GM23338 (cell line): ENCODE measurements around the gene MYO1E. TPM values are rescaled to one million over a fixed set of nuclear protein-coding genes. Genes with fewer than 3 reads are reported as not detected.

Source experiments
- ATAC-seq: fragments of 200-7000 bp; cut with Tn5 transposase; 3 replicates; pipeline ENCODE4 v1.9.1; 2020
- DNase-seq: peaks from one replicate; pipeline ENCODE4 v3.0.0-alpha.2; 2015; ENCODE audit warnings: low spot score
- H2AFZ ChIP-seq: fragments of 200-600 bp; sonication (generic); 2 replicates; pipeline ENCODE4 v1.8.0; 2016; ENCODE audit warnings: antibody characterized with exemption, mild to moderate bottlenecking, moderate library complexity
- H3F3A ChIP-seq: fragments of 200-600 bp; sonication (generic); replicated peaks from 2 replicates; pipeline ENCODE4 v1.8.0; 2017; ENCODE audit warnings: antibody characterized with exemption, mixed run types, low read depth
- H3K27ac ChIP-seq: fragments of 200-600 bp; sonication (generic); 2 replicates; pipeline ENCODE4 v1.6.1; 2016; ENCODE audit warnings: low read depth
- H3K27me3 ChIP-seq: fragments of 200-600 bp; sonication (generic); 2 replicates; pipeline ENCODE4 v1.8.0; 2016; ENCODE audit warnings: mild to moderate bottlenecking, mixed run types, moderate library complexity; ENCODE audit not compliant: insufficient read depth
- H3K36me3 ChIP-seq: fragments of 200-600 bp; sonication (generic); 2 replicates; pipeline ENCODE4 v1.8.0; 2016; ENCODE audit warnings: mild to moderate bottlenecking; ENCODE audit not compliant: insufficient read depth
- H3K4me1 ChIP-seq: fragments of 200-600 bp; sonication (generic); 2 replicates; pipeline ENCODE4 v1.8.0; 2016; ENCODE audit warnings: mild to moderate bottlenecking, moderate library complexity; ENCODE audit not compliant: insufficient read depth
- H3K4me2 ChIP-seq: fragments of 200-600 bp; sonication (generic); 2 replicates; pipeline ENCODE4 v1.7.1; 2017; ENCODE audit warnings: mixed run types
- H3K4me3 ChIP-seq: fragments of 200-600 bp; sonication (generic); 2 replicates; pipeline ENCODE4 v1.6.1; 2016; ENCODE audit warnings: mixed run types
- H3K79me2 ChIP-seq: fragments of 200-600 bp; sonication (generic); replicated peaks from 2 replicates; pipeline ENCODE4 v1.8.0; 2017; ENCODE audit warnings: mild to moderate bottlenecking; ENCODE audit not compliant: insufficient read depth
- H3K9me2 ChIP-seq: fragments of 200-600 bp; sonication (generic); 2 replicates; pipeline ENCODE4 v1.8.0; 2017; ENCODE audit not compliant: insufficient read depth
- H4K20me1 ChIP-seq: fragments of 200-600 bp; sonication (generic); replicated peaks from 2 replicates; pipeline ENCODE4 v1.8.0; 2017; ENCODE audit warnings: mild to moderate bottlenecking; ENCODE audit not compliant: insufficient read depth
- H3K27ac Mint-ChIP-seq: 2 replicates; pipeline ENCODE4 v1.8.0; 2020; ENCODE audit warnings: inconsistent platforms, mild to moderate bottlenecking, moderate library complexity, mixed read lengths
- H3K27me3 Mint-ChIP-seq: 3 replicates; pipeline ENCODE4 v1.8.0; 2022; ENCODE audit warnings: low read depth, mild to moderate bottlenecking, moderate library complexity, mixed read lengths, inconsistent platforms; ENCODE audit not compliant: insufficient read depth, poor library complexity
- H3K36me3 Mint-ChIP-seq: 3 replicates; pipeline ENCODE4 v1.8.0; 2021; ENCODE audit warnings: low read depth, mild to moderate bottlenecking, inconsistent platforms, moderate library complexity, mixed read lengths
- H3K4me1 Mint-ChIP-seq: 3 replicates; pipeline ENCODE4 v1.8.0; 2020; ENCODE audit warnings: mild to moderate bottlenecking, inconsistent platforms, mixed read lengths
- H3K4me3 Mint-ChIP-seq: 3 replicates; pipeline ENCODE4 v1.8.0; 2021; ENCODE audit warnings: moderate library complexity, mild to moderate bottlenecking, inconsistent platforms, mixed read lengths
- H3K9me3 Mint-ChIP-seq: 3 replicates; pipeline ENCODE4 v1.8.0; 2020; ENCODE audit warnings: moderate library complexity, mild to moderate bottlenecking, inconsistent platforms, mixed read lengths
- CTCF ChIP-seq, 2 experiments: fragments of 200-600 bp in 1 of 2; sonication (generic) in 1 of 2; conservative IDR thresholded peaks; 2 replicates each; pipeline versions ENCODE4 v1.5.1 to v1.6.1; 2016 to 2017; ENCODE audit warnings: antibody characterized with exemption in 2 of 2, low read depth in 2 of 2, mild to moderate bottlenecking in 2 of 2, moderate library complexity in 1 of 2
- JUNB ChIP-seq: IDR thresholded peaks from one replicate; pipeline ENCODE4 v1.6.1; 2016; ENCODE audit warnings: antibody characterized with exemption; ENCODE audit not compliant: unreplicated experiment
- POLR2AphosphoS5 ChIP-seq: IDR thresholded peaks from 2 replicates; pipeline ENCODE4 v1.6.1; 2016; ENCODE audit warnings: antibody characterized with exemption, low read depth
- ZNF331 ChIP-seq: fragments of 250-450 bp; sonication (Bioruptor Pico); IDR thresholded peaks from 2 replicates; pipeline ENCODE4 v1.5.0; 2020; ENCODE audit warnings: low read depth, mild to moderate bottlenecking, moderate library complexity
- polyA plus RNA-seq: library from polyadenylated mRNA; unstranded; fragments of >200 nt; fragmentation: Nextera tagmentation; extraction: Ambion mirVana; gene quantifications from 2 replicates; pipeline ENCODE4 v1.2.1, GENCODE V29; 2016
- total RNA-seq: library from RNA; depleted of rRNA; stranded (reverse); fragments of >200 nt; shearing (Covaris generic); gene quantifications from 2 replicates; pipeline ENCODE4 v1.2.3, GENCODE V29; 2014
- TF ChIP-seq, protein P1 (sequence below): fragments of 250-450 bp; sonication (Bioruptor Pico); IDR thresholded peaks from 2 replicates; pipeline ENCODE4 v1.5.0; 2020; ENCODE audit warnings: mild to moderate bottlenecking, moderate library complexity
- TF ChIP-seq, protein P2 (sequence below): IDR thresholded peaks from 2 replicates; pipeline ENCODE4 v1.6.1; 2016; ENCODE audit warnings: antibody characterized with exemption
- TF ChIP-seq, protein P3 (sequence below): IDR thresholded peaks from one replicate; pipeline ENCODE4 v1.6.1; 2018; ENCODE audit warnings: antibody characterized with exemption; ENCODE audit not compliant: unreplicated experiment

Gene MYO1E
- total and polyA plus RNA-seq, 2 experiments from 2014 or later: 68.3 to 131 TPM

- TF ChIP-seq, protein P1, sequence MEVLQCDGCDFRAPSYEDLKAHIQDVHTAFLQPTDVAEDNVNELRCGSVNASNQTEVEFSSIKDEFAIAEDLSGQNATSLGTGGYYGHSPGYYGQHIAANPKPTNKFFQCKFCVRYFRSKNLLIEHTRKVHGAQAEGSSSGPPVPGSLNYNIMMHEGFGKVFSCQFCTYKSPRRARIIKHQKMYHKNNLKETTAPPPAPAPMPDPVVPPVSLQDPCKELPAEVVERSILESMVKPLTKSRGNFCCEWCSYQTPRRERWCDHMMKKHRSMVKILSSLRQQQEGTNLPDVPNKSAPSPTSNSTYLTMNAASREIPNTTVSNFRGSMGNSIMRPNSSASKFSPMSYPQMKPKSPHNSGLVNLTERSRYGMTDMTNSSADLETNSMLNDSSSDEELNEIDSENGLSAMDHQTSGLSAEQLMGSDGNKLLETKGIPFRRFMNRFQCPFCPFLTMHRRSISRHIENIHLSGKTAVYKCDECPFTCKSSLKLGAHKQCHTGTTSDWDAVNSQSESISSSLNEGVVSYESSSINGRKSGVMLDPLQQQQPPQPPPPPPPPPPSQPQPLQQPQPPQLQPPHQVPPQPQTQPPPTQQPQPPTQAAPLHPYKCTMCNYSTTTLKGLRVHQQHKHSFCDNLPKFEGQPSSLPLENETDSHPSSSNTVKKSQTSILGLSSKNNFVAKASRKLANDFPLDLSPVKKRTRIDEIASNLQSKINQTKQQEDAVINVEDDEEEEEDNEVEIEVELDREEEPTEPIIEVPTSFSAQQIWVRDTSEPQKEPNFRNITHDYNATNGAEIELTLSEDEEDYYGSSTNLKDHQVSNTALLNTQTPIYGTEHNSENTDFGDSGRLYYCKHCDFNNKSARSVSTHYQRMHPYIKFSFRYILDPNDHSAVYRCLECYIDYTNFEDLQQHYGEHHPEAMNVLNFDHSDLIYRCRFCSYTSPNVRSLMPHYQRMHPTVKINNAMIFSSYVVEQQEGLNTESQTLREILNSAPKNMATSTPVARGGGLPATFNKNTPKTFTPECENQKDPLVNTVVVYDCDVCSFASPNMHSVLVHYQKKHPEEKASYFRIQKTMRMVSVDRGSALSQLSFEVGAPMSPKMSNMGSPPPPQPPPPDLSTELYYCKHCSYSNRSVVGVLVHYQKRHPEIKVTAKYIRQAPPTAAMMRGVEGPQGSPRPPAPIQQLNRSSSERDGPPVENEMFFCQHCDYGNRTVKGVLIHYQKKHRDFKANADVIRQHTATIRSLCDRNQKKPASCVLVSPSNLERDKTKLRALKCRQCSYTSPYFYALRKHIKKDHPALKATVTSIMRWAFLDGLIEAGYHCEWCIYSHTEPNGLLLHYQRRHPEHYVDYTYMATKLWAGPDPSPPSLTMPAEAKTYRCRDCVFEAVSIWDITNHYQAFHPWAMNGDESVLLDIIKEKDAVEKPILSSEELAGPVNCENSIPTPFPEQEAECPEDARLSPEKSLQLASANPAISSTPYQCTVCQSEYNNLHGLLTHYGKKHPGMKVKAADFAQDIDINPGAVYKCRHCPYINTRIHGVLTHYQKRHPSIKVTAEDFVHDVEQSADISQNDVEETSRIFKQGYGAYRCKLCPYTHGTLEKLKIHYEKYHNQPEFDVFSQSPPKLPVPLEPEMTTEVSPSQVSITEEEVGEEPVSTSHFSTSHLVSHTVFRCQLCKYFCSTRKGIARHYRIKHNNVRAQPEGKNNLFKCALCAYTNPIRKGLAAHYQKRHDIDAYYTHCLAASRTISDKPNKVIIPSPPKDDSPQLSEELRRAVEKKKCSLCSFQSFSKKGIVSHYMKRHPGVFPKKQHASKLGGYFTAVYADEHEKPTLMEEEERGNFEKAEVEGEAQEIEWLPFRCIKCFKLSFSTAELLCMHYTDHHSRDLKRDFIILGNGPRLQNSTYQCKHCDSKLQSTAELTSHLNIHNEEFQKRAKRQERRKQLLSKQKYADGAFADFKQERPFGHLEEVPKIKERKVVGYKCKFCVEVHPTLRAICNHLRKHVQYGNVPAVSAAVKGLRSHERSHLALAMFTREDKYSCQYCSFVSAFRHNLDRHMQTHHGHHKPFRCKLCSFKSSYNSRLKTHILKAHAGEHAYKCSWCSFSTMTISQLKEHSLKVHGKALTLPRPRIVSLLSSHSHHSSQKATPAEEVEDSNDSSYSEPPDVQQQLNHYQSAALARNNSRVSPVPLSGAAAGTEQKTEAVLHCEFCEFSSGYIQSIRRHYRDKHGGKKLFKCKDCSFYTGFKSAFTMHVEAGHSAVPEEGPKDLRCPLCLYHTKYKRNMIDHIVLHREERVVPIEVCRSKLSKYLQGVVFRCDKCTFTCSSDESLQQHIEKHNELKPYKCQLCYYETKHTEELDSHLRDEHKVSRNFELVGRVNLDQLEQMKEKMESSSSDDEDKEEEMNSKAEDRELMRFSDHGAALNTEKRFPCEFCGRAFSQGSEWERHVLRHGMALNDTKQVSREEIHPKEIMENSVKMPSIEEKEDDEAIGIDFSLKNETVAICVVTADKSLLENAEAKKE (CRISPR knock-in tag): no peak
Measured at GRCh38 chr15:59240036-59240435, 132.6 kb downstream of the MYO1E start (continued).

DNA sequence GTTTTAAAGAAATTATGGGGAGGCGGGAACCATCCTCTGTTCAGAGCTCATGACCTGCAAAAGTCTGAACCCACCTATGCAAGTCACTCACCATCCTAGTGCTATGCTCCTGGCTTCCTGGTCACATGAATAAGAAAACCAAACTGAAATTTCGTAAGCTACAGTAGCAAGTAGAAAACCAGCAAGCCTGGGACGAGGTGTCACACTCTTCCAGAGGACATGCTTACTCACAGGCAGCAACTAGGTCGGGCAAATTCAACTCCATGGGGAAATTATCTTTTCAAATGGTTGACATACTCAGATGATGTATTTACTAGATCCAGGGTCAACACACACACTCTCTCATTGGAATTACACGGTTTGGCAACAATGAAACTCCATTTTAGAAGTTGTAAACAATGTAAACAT, 134.7 kb downstream of the MYO1E start:
- no peaks in the 10 kb centered on the region for H3K9me3 Mint-ChIP-seq

More for the DNA sequence above, 134.7 kb downstream of the MYO1E start:
- Mint-ChIP-seq H3K4me1 (peaks cover 19% of the 10 kb centered on the region), H3K4me3 (no peak overlapping the region), H3K27ac (peak overlapping the region; percentile 72), H3K36me3 (peaks cover 3% of the 10 kb centered on the region), H3K27me3 (peaks cover 4% of the 10 kb centered on the region)
- no peak overlapping the region for H3K27ac ChIP-seq
- no peaks in the 10 kb centered on the region for H4K20me1 ChIP-seq
- H3K79me2 ChIP-seq: peaks cover 4% of the 10 kb centered on the region; the same call in 1 of the 2 replicates
- H3K27me3 ChIP-seq: no peaks in the 10 kb centered on the region
- H3K9me2 ChIP-seq: no peaks in the 10 kb centered on the region
- ATAC-seq (peak; percentile 28; the same call in 2 of the 3 replicates), DNase-seq (peak; percentile 28)
- no peak overlapping the region for H2AFZ ChIP-seq
- no peaks in the 10 kb centered on the region for H3F3A ChIP-seq
- peaks cover 18% of the 10 kb centered on the region; the same call in 1 of the 2 replicates for H3K4me1 ChIP-seq
- no peak overlapping the region for H3K4me3 ChIP-seq
- no peak for TF ChIP-seq CTCF (conservative IDR thresholded peaks at IDR 0.05; ENCODE audit: low read depth in 2 of 2)
- TF ChIP-seq, protein P2, sequence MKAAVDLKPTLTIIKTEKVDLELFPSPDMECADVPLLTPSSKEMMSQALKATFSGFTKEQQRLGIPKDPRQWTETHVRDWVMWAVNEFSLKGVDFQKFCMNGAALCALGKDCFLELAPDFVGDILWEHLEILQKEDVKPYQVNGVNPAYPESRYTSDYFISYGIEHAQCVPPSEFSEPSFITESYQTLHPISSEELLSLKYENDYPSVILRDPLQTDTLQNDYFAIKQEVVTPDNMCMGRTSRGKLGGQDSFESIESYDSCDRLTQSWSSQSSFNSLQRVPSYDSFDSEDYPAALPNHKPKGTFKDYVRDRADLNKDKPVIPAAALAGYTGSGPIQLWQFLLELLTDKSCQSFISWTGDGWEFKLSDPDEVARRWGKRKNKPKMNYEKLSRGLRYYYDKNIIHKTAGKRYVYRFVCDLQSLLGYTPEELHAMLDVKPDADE: no peak
- TF ChIP-seq ZNF331: no peak
- TF ChIP-seq POLR2AphosphoS5: no peak
- TF ChIP-seq JUNB: no peak
- TF ChIP-seq, protein P3, sequence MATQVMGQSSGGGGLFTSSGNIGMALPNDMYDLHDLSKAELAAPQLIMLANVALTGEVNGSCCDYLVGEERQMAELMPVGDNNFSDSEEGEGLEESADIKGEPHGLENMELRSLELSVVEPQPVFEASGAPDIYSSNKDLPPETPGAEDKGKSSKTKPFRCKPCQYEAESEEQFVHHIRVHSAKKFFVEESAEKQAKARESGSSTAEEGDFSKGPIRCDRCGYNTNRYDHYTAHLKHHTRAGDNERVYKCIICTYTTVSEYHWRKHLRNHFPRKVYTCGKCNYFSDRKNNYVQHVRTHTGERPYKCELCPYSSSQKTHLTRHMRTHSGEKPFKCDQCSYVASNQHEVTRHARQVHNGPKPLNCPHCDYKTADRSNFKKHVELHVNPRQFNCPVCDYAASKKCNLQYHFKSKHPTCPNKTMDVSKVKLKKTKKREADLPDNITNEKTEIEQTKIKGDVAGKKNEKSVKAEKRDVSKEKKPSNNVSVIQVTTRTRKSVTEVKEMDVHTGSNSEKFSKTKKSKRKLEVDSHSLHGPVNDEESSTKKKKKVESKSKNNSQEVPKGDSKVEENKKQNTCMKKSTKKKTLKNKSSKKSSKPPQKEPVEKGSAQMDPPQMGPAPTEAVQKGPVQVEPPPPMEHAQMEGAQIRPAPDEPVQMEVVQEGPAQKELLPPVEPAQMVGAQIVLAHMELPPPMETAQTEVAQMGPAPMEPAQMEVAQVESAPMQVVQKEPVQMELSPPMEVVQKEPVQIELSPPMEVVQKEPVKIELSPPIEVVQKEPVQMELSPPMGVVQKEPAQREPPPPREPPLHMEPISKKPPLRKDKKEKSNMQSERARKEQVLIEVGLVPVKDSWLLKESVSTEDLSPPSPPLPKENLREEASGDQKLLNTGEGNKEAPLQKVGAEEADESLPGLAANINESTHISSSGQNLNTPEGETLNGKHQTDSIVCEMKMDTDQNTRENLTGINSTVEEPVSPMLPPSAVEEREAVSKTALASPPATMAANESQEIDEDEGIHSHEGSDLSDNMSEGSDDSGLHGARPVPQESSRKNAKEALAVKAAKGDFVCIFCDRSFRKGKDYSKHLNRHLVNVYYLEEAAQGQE: no peak
- H3K36me3 ChIP-seq: no peaks in the 10 kb centered on the region
- peak overlapping the region; percentile 29; the same call in 1 of the 2 replicates for H3K4me2 ChIP-seq
